ENCODE data around the gene DMPK.

- TF ChIP-seq, protein P1, sequence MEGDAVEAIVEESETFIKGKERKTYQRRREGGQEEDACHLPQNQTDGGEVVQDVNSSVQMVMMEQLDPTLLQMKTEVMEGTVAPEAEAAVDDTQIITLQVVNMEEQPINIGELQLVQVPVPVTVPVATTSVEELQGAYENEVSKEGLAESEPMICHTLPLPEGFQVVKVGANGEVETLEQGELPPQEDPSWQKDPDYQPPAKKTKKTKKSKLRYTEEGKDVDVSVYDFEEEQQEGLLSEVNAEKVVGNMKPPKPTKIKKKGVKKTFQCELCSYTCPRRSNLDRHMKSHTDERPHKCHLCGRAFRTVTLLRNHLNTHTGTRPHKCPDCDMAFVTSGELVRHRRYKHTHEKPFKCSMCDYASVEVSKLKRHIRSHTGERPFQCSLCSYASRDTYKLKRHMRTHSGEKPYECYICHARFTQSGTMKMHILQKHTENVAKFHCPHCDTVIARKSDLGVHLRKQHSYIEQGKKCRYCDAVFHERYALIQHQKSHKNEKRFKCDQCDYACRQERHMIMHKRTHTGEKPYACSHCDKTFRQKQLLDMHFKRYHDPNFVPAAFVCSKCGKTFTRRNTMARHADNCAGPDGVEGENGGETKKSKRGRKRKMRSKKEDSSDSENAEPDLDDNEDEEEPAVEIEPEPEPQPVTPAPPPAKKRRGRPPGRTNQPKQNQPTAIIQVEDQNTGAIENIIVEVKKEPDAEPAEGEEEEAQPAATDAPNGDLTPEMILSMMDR (IDR thresholded peaks at IDR 0.05): no peak
- no peak for TF ChIP-seq POLR2A (IDR thresholded peaks at IDR 0.05)
These were observed at the start of gene DMPK for GRCh38 chr19:45782162-45782691.
